OCI-LY1 (cell line): ENCODE measurements around the gene FGF10.

Experiments
- H2AFZ ChIP-seq: fragments of 200-600 bp; sonication (generic), shearing (Covaris generic); 2 replicates; pipeline ENCODE4 v1.6.0; 2014; ENCODE audit warnings: antibody characterized with exemption, mild to moderate bottlenecking, low read length
- H3F3A ChIP-seq: fragments of 200-600 bp; sonication (generic), shearing (Covaris generic); 2 replicates; pipeline ENCODE4 v1.6.0; 2014; ENCODE audit warnings: mild to moderate bottlenecking, antibody characterized with exemption, low read length, moderate library complexity; ENCODE audit not compliant: insufficient read depth
- H3K27ac ChIP-seq: fragments of 200-600 bp; sonication (generic); 2 replicates; pipeline ENCODE4 v1.5.1; 2014; ENCODE audit warnings: low read length, mixed run types, mild to moderate bottlenecking, low read depth; ENCODE audit not compliant: poor library complexity, severe bottlenecking
- H3K27me3 ChIP-seq: fragments of 200-600 bp; sonication (generic); 2 replicates; pipeline ENCODE4 v1.6.0; 2014; ENCODE audit warnings: antibody characterized with exemption, mild to moderate bottlenecking, low read length, moderate library complexity; ENCODE audit not compliant: insufficient read depth
- H3K36me3 ChIP-seq: fragments of 200-600 bp; sonication (generic); 2 replicates; pipeline ENCODE4 v1.6.1; 2014; ENCODE audit warnings: mild to moderate bottlenecking, antibody characterized with exemption, low read length, moderate library complexity, mixed read lengths; ENCODE audit not compliant: insufficient read depth
- H3K4me1 ChIP-seq: fragments of 200-600 bp; sonication (generic); 2 replicates; pipeline ENCODE4 v1.5.1; 2014; ENCODE audit warnings: mild to moderate bottlenecking, low read length, moderate library complexity; ENCODE audit not compliant: insufficient read depth, severe bottlenecking
- H3K4me2 ChIP-seq: fragments of 200-600 bp; sonication (generic), shearing (Covaris generic); 2 replicates; pipeline ENCODE4 v1.6.1; 2014; ENCODE audit warnings: low read length
- H3K4me3 ChIP-seq: fragments of 200-600 bp; sonication (generic); 2 replicates; pipeline ENCODE4 v1.5.1; 2014; ENCODE audit warnings: low read length, low read depth, mild to moderate bottlenecking, mixed read lengths; ENCODE audit not compliant: poor library complexity, severe bottlenecking
- H3K79me2 ChIP-seq: fragments of 200-600 bp; shearing (Covaris generic); 2 replicates; pipeline ENCODE4 v1.6.1; 2016; ENCODE audit warnings: mixed run types, low read length, mixed read lengths; ENCODE audit not compliant: insufficient read depth
- H3K9ac ChIP-seq: fragments of 200-600 bp; sonication (generic), shearing (Covaris generic); 2 replicates; pipeline ENCODE4 v1.6.1; 2014; ENCODE audit warnings: mild to moderate bottlenecking, low read length, mixed read lengths
- H3K9me2 ChIP-seq: fragments of 200-600 bp; sonication (generic), shearing (Covaris generic); 2 replicates; pipeline ENCODE4 v1.6.1; 2014; ENCODE audit warnings: low read depth, mild to moderate bottlenecking, low read length, mixed read lengths
- H3K9me3 ChIP-seq: fragments of 200-600 bp; shearing (Covaris generic); 2 replicates; pipeline ENCODE4 v1.6.1; 2014; ENCODE audit warnings: low read length, mixed read lengths
- H4K20me1 ChIP-seq: fragments of 200-600 bp; sonication (generic), shearing (Covaris generic); 2 replicates; pipeline ENCODE4 v1.6.0; 2016; ENCODE audit warnings: mild to moderate bottlenecking, low read length; ENCODE audit not compliant: insufficient read depth
- EZH2 ChIP-seq: fragments of 200-600 bp; sonication (generic), shearing (Covaris generic); IDR thresholded peaks from 2 replicates; pipeline ENCODE4 v1.8.0; 2017; ENCODE audit warnings: borderline replicate concordance, mixed run types, mild to moderate bottlenecking, antibody characterized with exemption, low read length, moderate library complexity, mixed read lengths
- TF ChIP-seq, protein P1 (sequence below): fragments of 200-600 bp; sonication (generic), shearing (Covaris generic); IDR thresholded peaks from 2 replicates; pipeline ENCODE4 v1.5.1; 2017; ENCODE audit warnings: mild to moderate bottlenecking, antibody characterized with exemption, low read length, moderate library complexity, mixed read lengths

Gene FGF10

DNA sequence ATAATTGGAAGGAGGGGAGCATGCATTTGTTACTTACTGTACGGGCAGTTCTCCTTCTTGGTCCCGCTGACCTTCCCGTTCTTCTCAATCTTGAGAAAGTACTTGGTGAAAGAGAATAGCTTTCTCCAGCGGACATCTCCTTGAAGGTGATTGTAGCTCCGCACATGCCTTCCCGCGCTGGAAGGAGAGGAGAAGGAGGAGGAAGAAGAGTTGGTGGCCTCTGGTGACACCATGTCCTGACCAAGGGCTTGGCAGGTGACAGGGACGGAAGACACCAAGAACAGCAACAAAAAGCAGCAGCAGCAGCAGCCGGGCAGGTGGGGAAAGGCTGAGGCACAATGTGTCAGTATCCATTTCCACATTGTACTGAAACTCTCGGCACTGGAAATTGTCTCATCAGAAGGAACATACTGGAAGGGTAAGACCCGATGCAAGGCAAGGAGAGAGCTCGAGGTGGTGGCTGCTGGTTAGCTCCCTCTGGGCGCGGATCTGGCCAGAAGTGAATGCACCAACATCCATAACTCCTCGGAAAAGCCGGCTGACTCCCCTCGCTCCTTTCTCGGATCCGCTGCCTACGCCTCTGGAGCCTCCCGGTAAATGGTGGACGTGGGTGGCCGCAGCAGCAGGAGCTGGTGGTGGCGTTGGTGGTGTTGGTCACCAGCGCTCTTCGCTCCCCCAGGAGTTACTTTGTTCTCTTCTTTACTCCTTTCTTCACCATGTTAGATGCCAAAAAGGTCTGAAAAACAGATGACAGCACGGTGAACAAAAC, 715 bp downstream of the FGF10 start:
- Histone ChIP-seq H3K4me1 (no peaks in the 10 kb centered on the region), H3K4me2 (no peak overlapping the region), H3K27me3 (no peaks in the 10 kb centered on the region), H3K27ac (no peak overlapping the region), H3K9me2 (no peaks in the 10 kb centered on the region), H3K79me2 (no peaks in the 10 kb centered on the region), H4K20me1 (no peaks in the 10 kb centered on the region), H3F3A (no peaks in the 10 kb centered on the region), H3K36me3 (no peaks in the 10 kb centered on the region), H3K9me3 (no peaks in the 10 kb centered on the region), H3K9ac (no peak overlapping the region), H2AFZ (no peak overlapping the region), H3K4me3 (no peak overlapping the region)
- no peak for TF ChIP-seq EZH2
- TF ChIP-seq, protein P1, sequence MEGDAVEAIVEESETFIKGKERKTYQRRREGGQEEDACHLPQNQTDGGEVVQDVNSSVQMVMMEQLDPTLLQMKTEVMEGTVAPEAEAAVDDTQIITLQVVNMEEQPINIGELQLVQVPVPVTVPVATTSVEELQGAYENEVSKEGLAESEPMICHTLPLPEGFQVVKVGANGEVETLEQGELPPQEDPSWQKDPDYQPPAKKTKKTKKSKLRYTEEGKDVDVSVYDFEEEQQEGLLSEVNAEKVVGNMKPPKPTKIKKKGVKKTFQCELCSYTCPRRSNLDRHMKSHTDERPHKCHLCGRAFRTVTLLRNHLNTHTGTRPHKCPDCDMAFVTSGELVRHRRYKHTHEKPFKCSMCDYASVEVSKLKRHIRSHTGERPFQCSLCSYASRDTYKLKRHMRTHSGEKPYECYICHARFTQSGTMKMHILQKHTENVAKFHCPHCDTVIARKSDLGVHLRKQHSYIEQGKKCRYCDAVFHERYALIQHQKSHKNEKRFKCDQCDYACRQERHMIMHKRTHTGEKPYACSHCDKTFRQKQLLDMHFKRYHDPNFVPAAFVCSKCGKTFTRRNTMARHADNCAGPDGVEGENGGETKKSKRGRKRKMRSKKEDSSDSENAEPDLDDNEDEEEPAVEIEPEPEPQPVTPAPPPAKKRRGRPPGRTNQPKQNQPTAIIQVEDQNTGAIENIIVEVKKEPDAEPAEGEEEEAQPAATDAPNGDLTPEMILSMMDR = no peak

DNA sequence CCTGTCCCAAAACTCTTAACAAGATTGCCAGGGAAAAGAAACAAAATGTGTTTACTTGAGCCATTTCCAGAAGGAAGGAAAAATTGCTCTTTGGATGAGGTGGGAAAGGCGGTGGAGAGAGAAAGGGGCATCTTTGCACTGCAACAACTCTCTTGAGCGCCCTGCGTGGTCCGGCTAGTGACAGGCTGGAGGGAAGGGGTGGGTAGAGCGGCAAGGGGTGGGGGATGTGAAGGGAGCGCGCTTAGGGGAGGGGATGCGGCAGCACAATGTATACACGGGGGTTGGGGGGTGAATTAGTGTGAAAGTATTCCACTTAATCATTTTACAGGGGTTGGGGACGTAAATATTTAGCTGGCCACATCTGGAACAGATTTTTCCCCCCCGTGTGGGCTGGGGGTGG, 1.3 kb downstream of the FGF10 start:
- Histone ChIP-seq H3K27me3 (no peaks in the 10 kb centered on the region), H3K27ac (no peak overlapping the region), H3K9me2 (no peaks in the 10 kb centered on the region), H3F3A (no peaks in the 10 kb centered on the region), H3K36me3 (no peaks in the 10 kb centered on the region), H3K9ac (no peak overlapping the region), H3K79me2 (no peaks in the 10 kb centered on the region), H4K20me1 (no peaks in the 10 kb centered on the region), H2AFZ (no peak overlapping the region), H3K4me2 (no peak overlapping the region), H3K4me3 (no peak overlapping the region), H3K4me1 (no peaks in the 10 kb centered on the region), H3K9me3 (no peaks in the 10 kb centered on the region)
- TF ChIP-seq, protein P1 = no peak
- no peak for TF ChIP-seq EZH2

DNA sequence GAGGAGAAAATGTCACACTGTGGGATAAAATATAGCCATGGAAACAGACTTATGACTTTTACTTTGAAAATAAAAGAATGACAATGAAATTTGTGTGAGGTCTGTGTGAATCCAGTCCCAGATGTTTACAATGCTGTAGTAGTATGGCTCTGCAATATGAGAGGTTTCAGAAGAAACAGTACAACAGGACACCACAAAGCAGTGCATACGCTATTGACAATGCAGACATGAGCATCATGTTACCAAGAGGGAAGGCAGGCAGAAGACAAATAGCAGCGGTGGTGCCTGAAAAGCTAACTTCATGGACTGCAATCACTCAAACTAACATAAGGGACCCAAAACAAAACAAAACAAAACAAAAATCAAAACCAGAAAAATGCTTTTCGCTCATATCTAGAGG, 1.8 kb downstream of the FGF10 start:
- no peak for TF ChIP-seq EZH2
- TF ChIP-seq, protein P1 = no peak
- no peak overlapping the region for H3K9ac ChIP-seq
- no peaks in the 10 kb centered on the region for H3K4me1 ChIP-seq
- no peaks in the 10 kb centered on the region for H3F3A ChIP-seq
- H3K27ac ChIP-seq = no peak overlapping the region
- no peaks in the 10 kb centered on the region for H3K79me2 ChIP-seq
- H3K9me3 ChIP-seq = no peaks in the 10 kb centered on the region
- H3K4me2 ChIP-seq = no peak overlapping the region
- H3K4me3 ChIP-seq = no peak overlapping the region
- H4K20me1 ChIP-seq = no peaks in the 10 kb centered on the region
- no peaks in the 10 kb centered on the region for H3K9me2 ChIP-seq
- H3K27me3 ChIP-seq = no peaks in the 10 kb centered on the region
- H2AFZ ChIP-seq = no peak overlapping the region
- H3K36me3 ChIP-seq = no peaks in the 10 kb centered on the region
